NCI-H82 (cell line): ENCODE data around the gene FHIT.
"Not testable (repeated sequence)": the region's sequence is repeated elsewhere in the genome, so short reads cannot be mapped to it uniquely, and the experiment has no call there.

Experiments
- DNase-seq: peaks from one replicate; lab custom pipeline; 2025; lab: John Stamatoyannopoulos, UW

FHIT gene

GRCh38 chr3:61226166-61226686 is 25.0 kb downstream of the FHIT start:
- DNase-seq = no peak

DNA sequence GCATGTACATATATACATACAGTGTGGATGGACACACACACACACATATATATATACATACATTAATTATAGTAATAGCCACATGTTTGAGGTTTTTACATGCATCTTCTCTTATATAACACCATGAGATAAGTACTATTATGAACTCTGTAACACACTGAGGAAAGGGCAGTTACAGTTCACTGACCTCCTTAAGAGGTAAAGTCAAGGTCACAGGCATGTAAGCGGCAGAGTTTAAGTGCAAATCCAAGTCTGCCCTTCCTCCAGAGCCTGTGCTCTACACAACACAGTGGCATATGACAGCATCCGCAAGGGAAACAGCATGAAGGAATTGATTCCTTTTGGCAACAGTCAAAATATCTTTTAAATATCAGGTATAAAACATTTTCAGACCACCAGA is 26.4 kb downstream of the FHIT start:
- no peak for DNase-seq

DNA sequence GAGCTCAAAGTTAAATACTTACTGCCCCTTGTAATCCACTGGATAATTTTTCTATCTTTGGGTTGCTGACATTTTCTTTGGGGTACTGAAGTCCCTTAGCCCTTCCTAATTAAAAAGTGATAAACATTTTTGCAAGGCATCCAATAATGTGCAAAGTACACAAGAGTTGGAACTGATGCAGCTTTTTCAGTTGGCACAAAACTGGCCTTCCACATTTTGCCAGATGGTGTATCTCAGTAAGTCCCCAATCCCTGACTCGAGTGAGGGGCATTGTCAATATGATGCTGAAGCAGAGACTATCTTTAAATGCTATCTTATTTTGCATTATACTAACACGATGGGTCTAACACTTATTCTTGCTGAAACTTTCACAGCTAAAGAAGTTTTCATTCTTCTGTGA is 27.8 kb downstream of the FHIT start:
- DNase-seq = peak; percentile 7

- DNase-seq = peak; percentile 35
Measured at GRCh38 chr3:61222467-61222866, 28.8 kb downstream of the FHIT start.

DNA sequence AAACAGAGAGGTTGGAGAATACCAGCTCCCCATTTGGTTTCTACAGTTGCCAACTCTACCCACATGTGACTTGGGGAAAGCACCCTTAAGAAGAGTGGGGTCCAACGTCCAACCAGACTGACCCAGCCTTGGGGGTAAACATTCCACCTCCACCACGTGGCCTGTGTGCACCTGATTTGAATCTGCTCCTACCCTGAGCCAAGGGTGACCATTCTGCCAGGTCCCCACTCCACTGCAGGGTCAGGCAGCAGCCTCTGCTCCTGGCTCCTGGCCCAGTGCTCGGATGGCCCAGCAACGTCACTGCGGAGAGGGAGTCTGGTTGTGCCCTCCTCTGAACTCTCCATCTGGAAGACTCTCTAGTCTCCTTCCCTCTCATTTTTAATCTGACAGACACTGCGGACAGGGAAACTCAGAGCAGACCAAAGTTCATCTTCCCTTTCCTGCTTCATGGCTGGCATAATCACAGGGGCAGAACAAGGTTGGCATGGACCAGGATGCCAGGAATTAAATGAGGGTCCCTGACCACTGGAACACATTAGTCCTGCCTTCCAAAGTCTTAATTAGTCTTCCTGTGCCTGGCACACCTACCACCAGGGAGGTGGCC is 29.4 kb downstream of the FHIT start:
- no peak for DNase-seq

DNA sequence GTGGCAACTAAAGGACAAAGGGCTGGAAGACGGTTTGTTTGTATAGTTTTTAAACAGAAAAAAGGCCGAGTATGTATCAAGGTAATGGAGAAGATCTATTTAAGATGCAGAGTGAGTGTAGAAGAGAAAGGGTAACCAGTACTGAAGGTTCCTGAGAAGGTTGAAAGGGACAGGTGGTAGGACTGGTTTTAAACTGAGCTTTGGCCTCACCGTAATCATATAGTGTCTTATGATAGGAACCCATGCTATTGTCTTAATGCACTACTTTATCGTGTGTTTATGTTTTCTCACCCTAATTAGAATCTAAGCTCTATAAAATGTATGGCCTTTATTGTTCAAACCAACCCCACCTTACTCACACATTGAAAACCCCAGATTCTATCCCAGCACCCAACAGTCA is 32.7 kb downstream of the FHIT start:
- DNase-seq = no peak

GRCh38 chr3:61216171-61216570 is 35.1 kb downstream of the FHIT start:
- DNase-seq = not testable (repeated sequence)

DNA sequence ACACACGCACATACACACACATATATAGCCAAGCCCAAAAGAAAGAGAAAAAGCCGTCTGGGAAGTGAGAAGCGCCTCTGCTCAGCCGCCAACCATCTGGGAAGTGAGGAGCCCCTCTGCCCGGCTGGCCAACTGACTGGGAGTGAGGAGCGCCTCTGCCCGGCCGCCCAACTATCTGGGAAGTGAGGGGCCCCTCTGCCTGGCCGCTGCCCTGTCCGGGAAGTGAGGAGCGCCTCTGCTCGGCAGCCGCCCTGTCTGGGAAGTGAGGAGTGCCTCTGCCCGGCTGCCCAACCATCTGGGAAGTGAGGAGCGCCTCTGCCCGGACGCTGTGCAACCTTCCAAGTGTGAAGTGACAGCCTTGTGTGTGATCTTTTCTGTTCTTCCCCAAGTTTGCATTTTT is 49.2 kb downstream of the FHIT start:
- DNase-seq = no peak

DNA sequence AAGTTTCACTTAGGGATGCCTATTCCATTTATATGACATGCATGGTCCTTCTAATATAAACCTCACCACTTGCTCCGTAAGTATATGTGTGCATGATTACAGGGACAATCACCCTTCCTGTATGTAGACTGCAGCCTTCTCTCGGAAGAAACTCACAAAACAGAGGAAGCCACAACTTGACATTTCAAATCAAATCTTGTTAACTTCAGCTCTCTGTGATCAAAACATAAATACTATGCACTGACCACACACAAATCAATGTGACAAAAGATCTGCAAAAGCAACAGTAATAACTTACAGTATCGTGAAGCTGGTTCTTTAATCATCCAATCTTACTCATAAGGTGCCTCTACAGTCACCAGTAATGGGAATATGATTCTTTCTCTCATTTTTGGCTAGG is 50.2 kb downstream of the FHIT start:
- no peak for DNase-seq

DNA sequence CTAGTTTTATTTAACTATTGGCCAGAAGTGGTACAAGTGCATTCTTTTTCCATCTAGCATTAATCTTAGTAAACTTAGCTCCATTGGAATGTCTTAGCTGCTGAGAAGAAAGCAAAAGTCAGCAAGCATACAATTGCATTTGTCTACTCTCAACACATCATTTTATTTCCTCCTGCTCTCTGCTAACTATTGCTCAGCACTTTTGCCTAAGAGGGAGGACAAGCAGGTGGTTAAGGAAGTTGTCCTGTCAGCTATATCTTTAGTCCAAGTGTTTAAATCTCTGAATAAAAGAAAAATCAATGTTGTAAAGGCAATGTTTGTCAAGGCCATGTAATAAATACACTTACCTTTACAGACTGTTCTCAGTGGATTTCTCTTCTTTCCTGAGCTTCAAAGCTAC is 51.0 kb downstream of the FHIT start:
- no peak for DNase-seq

GRCh38 chr3:61199843-61200242 is 51.4 kb downstream of the FHIT start:
- no peak for DNase-seq

DNA sequence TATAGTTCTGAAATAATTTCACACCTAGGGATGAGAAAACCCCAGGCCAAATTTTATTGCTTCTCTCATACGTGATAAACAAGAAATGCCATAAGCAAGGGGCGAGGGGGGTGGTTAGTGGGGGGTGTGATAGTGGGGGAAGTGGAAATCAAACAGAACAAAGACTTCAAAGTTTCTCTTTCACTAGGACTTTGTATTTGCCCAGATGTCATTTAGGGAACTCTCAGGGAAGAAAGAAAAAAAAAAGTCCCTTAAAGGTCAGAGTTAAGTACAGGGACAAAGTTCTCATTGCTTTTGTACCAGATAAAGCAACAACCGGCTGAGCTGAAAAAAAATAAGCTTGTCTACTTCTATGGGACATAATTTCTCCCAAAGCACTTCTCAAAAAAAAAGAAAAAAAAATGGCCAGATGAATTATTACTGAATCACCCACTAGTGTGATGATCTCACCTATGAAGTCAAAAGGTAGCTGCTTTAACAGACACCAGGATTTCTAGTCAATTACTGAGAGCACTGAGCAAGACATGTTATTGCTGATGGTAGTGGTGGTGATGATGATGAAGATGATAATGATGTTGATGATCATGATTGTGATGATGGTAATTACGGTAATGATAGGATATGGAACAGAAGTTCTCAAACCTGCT is 56.2 kb downstream of the FHIT start:
- no peak for DNase-seq

DNA sequence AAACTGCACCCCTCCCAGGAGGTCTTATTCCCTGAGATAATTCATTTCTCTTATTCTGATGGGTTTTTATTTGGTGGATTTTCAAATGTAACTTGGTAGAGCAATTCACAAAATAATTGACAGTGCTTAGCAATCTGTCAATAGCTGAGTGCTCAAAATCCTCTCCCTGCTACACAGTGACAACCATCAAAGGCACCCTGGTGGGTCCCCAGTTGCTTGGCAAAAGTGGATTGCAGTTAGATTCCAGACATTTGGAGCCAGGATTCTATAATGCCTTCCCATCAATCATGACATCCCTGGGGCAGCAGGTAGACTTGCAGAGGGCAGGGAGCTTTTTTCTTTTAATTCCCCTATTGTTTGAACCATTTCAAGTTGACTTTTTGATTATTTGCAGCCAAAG is 59.0 kb downstream of the FHIT start:
- DNase-seq = peak; percentile 47

DNA sequence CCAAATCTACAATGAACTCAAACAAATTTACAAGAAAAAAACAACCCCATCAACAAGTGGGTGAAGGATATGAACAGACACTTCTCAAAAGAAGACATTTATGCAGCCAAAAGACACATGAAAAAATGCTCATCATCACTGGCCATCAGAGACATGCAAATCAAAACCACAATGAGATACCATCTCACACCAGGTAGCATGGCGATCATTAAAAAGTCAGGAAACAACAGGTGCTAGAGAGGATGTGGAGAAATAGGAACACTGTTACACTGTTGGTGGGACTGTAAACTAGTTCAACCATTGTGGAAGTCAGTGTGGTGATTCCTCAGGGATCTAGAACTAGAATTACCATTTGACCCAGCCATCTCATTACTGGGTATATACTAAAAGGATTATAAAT is 61.0 kb downstream of the FHIT start:
- not testable (repeated sequence) for DNase-seq

DNA sequence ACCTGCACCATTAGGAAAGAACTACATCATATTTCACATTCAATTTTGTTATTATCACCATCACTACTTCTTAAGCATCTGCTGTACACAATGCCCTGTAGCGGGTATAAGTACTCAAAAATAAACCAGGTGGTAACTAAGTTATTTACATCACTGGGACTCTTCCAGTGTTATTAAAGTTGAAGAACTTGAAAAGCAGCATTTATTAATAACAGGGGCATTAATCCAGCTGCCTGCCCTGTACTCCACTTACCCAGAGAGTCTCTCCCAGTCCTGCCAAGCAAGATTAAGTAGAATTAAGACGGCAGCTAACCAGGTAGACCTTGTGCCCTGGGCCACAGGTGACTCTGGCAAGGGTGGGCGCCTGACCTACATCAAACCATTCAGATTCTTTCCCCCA is 65.2 kb downstream of the FHIT start:
- no peak for DNase-seq

GRCh38 chr3:61184956-61185355 is 66.3 kb downstream of the FHIT start:
- DNase-seq = no peak

DNA sequence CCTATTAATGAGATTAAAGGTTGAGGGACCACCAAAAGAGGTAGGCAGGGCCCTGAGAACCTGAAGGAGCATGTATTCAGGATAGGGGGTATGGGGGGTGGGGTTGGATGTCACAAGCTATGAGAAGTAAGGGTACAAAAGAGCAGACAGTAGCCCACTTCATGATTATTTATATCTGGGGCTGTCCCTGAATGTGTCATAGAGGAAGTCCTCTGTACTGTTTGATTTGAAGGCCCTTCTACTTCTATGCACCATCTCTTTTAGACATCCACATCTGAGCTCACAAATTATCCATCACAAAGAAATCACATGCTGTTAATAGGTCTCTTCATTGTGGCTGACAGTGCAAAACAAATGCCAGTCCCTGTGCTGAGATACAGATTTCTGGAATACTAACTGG is 68.6 kb downstream of the FHIT start:
- DNase-seq = no peak

GRCh38 chr3:61181874-61182273 is 69.4 kb downstream of the FHIT start:
- no peak for DNase-seq

DNA sequence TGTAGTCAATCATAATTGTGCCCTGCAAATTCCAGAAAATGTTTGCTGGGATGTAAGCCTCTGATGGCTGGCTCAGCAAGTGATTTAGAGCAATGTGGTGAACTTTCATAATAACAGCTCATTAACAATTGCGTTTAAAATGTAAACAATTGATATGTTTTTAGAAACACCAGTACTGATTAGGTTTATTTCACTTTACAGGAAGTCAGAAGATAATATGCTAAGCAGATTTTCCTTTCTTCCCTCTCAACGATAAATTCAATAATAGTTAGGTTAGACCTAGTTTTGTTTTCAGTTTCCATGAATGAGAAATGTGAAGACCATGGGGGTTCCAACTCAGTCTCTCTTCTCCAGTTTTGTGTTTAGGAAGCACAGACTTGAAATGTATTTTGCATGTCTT is 71.0 kb downstream of the FHIT start:
- DNase-seq = no peak

- DNase-seq = no peak
Measured at GRCh38 chr3:61178167-61178566, 73.1 kb downstream of the FHIT start.

- DNase-seq = no peak
Measured at GRCh38 chr3:61177450-61177849, 73.8 kb downstream of the FHIT start.

GRCh38 chr3:61173676-61174075 is 77.6 kb downstream of the FHIT start:
- DNase-seq = no peak

DNA sequence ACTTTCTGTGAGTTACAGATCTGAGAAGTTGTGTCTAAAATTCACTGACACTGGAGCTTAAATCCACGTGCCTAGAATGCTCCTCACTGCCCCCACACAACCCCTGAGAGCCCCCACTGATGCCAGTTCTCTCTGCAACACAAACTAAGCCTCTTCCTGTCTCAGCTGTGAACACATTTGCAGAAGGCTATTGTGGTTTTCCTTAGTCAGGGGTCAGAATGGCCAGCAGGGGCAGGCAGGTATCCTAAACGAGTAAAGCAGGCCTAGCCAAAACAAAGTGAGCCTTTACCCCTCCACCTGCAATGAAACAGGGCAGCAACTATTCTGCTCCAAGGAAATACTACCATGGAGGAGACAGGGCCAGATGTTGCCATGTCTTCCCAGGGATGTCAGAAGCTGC is 78.6 kb downstream of the FHIT start:
- DNase-seq = peak; percentile 13

DNA sequence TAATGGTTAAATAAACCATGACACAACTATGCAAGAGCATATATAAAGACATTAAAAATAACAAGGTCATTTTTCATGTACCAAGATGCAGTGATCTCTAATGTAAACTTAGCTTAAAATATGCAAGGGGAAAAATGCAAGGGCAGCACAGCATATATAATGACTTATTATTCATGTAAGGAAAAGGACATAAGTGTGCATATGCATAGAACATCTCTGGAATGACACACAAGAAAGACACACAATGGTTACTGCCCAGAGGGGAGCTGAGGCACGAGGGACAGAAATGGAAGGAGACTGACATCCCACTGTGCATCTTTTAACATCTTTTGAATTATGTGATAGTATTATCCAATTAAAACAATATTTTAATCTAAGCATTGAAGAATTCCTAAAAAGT is 79.0 kb downstream of the FHIT start:
- DNase-seq = no peak
